A549 treated with DMSO at 1 μM for 4 hours (cell line): Measurements from ENCODE around the gene MRPS26. TPM values are rescaled to one million over a fixed set of nuclear protein-coding genes. Genes with fewer than 3 reads are reported as not detected.

ENCODE experiments used
- total RNA-seq: library from RNA; stranded (reverse); fragments of 200-300 nt; extraction: Qiagen RNA extraction; gene quantifications from 5 replicates; pipeline ENCODE4 v1.2.3, GENCODE V29; 2022; ENCODE audit warnings: low read depth

The MRPS26 gene
- total RNA-seq = 103 to 162 TPM (median 144 TPM) in 5 replicates

GRCh38 chr20:3045816-3046676, at the start of gene MRPS26:
TSS of gene MRPS26 (plus strand) at chr20:3046052. CDS start at chr20:3046069, 17 bp downstream.

GRCh38 chr20:3043322-3043721, 2.5 kb upstream of the MRPS26 start, which contains the start of gene GNRH2:
TSS of gene GNRH2 (plus strand) at chr20:3043622. CDS start at chr20:3044415, 793 bp downstream.

DNA sequence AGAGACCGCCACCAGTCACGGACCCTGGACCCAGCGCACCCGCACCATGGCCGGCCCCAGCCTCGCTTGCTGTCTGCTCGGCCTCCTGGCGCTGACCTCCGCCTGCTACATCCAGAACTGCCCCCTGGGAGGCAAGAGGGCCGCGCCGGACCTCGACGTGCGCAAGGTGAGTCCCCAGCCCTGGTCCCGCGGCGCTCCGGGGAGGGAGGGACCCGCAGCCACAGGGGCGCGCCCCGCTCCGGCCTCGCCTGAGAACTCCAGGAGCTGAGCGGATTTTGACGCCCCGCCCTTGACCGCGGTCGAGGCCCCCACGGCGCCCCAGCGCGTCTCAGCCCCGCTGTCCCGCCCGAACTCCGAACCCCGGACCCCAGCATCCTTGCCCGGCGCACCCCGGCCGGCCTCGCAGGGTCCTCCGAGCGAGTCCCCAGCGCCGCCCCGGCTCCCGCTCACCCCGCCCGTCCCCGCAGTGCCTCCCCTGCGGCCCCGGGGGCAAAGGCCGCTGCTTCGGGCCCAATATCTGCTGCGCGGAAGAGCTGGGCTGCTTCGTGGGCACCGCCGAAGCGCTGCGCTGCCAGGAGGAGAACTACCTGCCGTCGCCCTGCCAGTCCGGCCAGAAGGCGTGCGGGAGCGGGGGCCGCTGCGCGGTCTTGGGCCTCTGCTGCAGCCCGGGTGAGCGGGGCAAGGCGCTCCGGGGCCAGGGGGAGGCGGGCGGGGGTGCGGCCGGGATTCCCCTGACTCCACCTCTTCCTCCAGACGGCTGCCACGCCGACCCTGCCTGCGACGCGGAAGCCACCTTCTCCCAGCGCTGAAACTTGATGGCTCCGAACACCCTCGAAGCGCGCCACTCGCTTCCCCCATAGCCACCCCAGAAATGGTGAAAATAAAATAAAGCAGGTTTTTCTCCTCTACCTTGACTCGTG, 26.0 kb downstream of the MRPS26 start, which contains the start of gene OXT:
TSS of gene OXT (plus strand) at position 11 of the 920 bp plus-strand sequence. CDS start at position 47, 36 bp downstream.

DNA sequence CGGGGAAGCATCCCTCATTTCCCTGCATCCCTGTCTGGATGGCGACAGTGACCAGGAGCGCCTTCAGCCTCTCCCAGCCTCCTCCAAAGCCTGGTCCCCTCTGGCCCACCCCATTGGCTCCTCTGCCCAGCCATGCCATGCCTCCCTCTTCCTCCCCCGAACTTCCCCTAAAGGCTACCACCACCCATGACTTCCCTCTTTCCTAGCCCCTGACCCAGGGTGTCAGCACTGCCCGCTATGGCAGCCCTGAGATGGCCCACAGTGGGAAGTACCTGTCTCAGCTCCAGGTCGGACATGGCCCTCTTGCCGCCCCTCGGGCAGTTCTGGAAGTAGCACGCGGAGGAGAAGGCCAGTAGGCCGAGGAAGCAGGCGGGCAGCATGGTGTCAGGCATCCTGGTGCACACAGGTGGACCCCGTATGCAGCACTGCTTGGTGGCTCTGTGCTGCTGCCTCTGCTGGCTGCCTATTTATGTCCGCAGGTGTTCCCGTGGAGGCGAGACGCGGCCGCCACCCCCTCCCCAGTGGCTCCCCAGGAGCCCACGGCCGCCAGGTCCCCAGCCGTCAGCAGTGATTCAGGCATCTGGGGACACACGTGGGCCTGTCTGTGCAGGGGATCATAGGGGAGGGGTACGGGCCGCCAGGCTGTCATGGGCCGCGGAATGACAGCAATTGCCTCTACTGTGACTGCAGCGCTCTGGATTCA, 38.6 kb downstream of the MRPS26 start, which contains the start of gene AVP:
TSS of gene AVP (minus strand) at position 442 of the 703 bp plus-strand sequence. CDS start at position 392, 50 bp downstream.

Other genes starting within 250 kb of the MRPS26 start
- not detected in 5 replicates for gene CPXM1, start 245.4 kb upstream of the MRPS26 start, total RNA-seq
- gene C20orf141, start 231.1 kb upstream of the MRPS26 start, total RNA-seq = 0.23 to 0.62 TPM (median 0.49 TPM) in 4 of 5 replicates, not detected in the other
- not detected in 5 replicates for gene TMEM239, start 229.7 kb upstream of the MRPS26 start, total RNA-seq
- gene PCED1A, start 205.4 kb upstream of the MRPS26 start, total RNA-seq = 20.9 to 30.2 TPM (median 28.9 TPM) in 5 replicates
- 25.5 to 35.6 TPM (median 35.2 TPM) in 5 replicates for gene VPS16, start 205.3 kb upstream of the MRPS26 start, total RNA-seq
- 31.2 to 39.3 TPM (median 38.3 TPM) in 5 replicates for gene PTPRA, start 172.6 kb upstream of the MRPS26 start, total RNA-seq
- 0.25 to 0.26 TPM in 2 of 5 replicates, not detected in the others for gene GNRH2, start 2.4 kb upstream of the MRPS26 start, total RNA-seq
- not detected in 5 replicates for gene OXT, start 25.6 kb downstream of the MRPS26 start, total RNA-seq
- not detected in 5 replicates for gene AVP, start 38.7 kb downstream of the MRPS26 start, total RNA-seq
- gene FASTKD5, start 113.8 kb downstream of the MRPS26 start, total RNA-seq = 44.0 to 49.5 TPM (median 47.0 TPM) in 5 replicates
- 3.3 to 4.2 TPM (median 3.8 TPM) in 5 replicates for gene UBOX5, start 113.8 kb downstream of the MRPS26 start, total RNA-seq
- 2.3 to 2.7 TPM (median 2.6 TPM) in 5 replicates for gene LZTS3, start 127.5 kb downstream of the MRPS26 start, total RNA-seq
- gene DDRGK1, start 158.6 kb downstream of the MRPS26 start, total RNA-seq = 70.9 to 97.8 TPM (median 87.1 TPM) in 5 replicates
- 119 to 136 TPM (median 124 TPM) in 5 replicates for gene ITPA, start 163.4 kb downstream of the MRPS26 start, total RNA-seq
- 5.3 to 7.2 TPM (median 6.2 TPM) in 5 replicates for gene SLC4A11, start 193.1 kb downstream of the MRPS26 start, total RNA-seq